Endothelial cell of umbilical vein (primary cell): ENCODE results near the gene PRKCQ. TPM values are rescaled to one million over a fixed set of nuclear protein-coding genes. Genes with fewer than 3 reads are reported as not detected.

Experiments used
- BruUV-seq: library from RNA; stranded (reverse); fragments of 400-500 nt; replicated peaks from 2 replicates; lab custom pipeline; 2021; lab: Mats Ljungman, UMichigan
- CTCF ChIA-PET: fragments of 300-600, 350-600 bp; sonication (Branson Sonifier 250); formaldehyde crosslinking; loops from one replicate; lab custom pipeline; 2021; ENCODE audit warnings: antibody characterized with exemption, inconsistent platforms; lab: Charles Lee
- POLR2A ChIA-PET: fragments of 300-600, 350-600 bp; sonication (Branson Sonifier 250); formaldehyde crosslinking; loops from one replicate; lab custom pipeline; 2021; ENCODE audit warnings: antibody characterized with exemption, inconsistent platforms; lab: Charles Lee
- DNase-seq: peaks from one replicate; pipeline ENCODE4 v3.0.0-alpha.2; 2011; ENCODE audit warnings: low read depth, low spot score
- FAIRE-seq: peaks from 2 replicates; lab custom pipeline; 2011; peaks lifted over from hg19 to GRCh38; lab: Jason Lieb, UNC
- H2AFZ ChIP-seq: 2 replicates; pipeline ENCODE4 v1.6.0; 2012; ENCODE audit warnings: low read depth, low read length, control low read depth, inconsistent platforms
- H3K27ac ChIP-seq: 2 replicates; pipeline ENCODE4 v1.5.1; 2011; ENCODE audit warnings: low read depth, mild to moderate bottlenecking, control low read depth, low read length, moderate library complexity; ENCODE audit not compliant: insufficient read depth
- H3K27me3 ChIP-seq, 2 experiments: 2 replicates each; pipeline versions ENCODE4 v1.6.0 to v1.6.1; 2011; ENCODE audit warnings: low read length in 2 of 2, mixed read lengths in 1 of 2; ENCODE audit not compliant: control insufficient read depth in 2 of 2, insufficient read depth in 2 of 2
- H3K36me3 ChIP-seq, 2 experiments: 2 replicates in 1 of 2; 3 replicates in 1 of 2; pipeline ENCODE4 v1.5.1; 2011; ENCODE audit warnings: low read length in 2 of 2, mild to moderate bottlenecking in 1 of 2, moderate library complexity in 1 of 2; ENCODE audit not compliant: control insufficient read depth in 2 of 2, insufficient read depth in 2 of 2; ENCODE audit errors: extremely low read depth in 1 of 2
- H3K4me1 ChIP-seq: 3 replicates; pipeline ENCODE4 v1.5.1; 2011; ENCODE audit warnings: mild to moderate bottlenecking, low read length; ENCODE audit not compliant: control insufficient read depth, insufficient read depth; ENCODE audit errors: extremely low read depth
- H3K4me2 ChIP-seq: 2 replicates; pipeline ENCODE4 v1.6.1; 2011; ENCODE audit warnings: low read length, control low read depth, mixed read lengths; ENCODE audit not compliant: insufficient read depth
- H3K4me3 ChIP-seq, 3 experiments: fragments of 200-600 bp in 1 of 3; sonication (generic), shearing (Covaris generic) in 1 of 3; replicated peaks in 1 of 3; 2 replicates each; pipeline ENCODE4 v1.5.1; 2011 to 2016; ENCODE audit warnings: control low read depth in 3 of 3, low read length in 3 of 3, mild to moderate bottlenecking in 2 of 3, inconsistent platforms in 1 of 3, low read depth in 1 of 3, moderate library complexity in 1 of 3; ENCODE audit not compliant: insufficient read depth in 1 of 3
- H3K79me2 ChIP-seq: 2 replicates; pipeline ENCODE4 v1.6.0; 2012; ENCODE audit warnings: low read length, inconsistent platforms; ENCODE audit not compliant: control insufficient read depth, insufficient read depth
- H3K9ac ChIP-seq: replicated peaks from 2 replicates; pipeline ENCODE3; 2011; ENCODE audit warnings: low read length, control low read depth; ENCODE audit not compliant: insufficient read depth; ENCODE audit errors: extremely low read depth
- H3K9me1 ChIP-seq: replicated peaks from 3 replicates; pipeline ENCODE4 v1.6.0; 2011; ENCODE audit warnings: mild to moderate bottlenecking, low read length; ENCODE audit not compliant: control insufficient read depth, insufficient read depth; ENCODE audit errors: extremely low read depth
- H3K9me3 ChIP-seq: replicated peaks from 2 replicates; pipeline ENCODE4 v1.5.1; 2012; ENCODE audit warnings: low read length, inconsistent platforms; ENCODE audit not compliant: control insufficient read depth, insufficient read depth
- H4K20me1 ChIP-seq: replicated peaks from 2 replicates; pipeline ENCODE3; 2011; ENCODE audit warnings: mild to moderate bottlenecking, low read length; ENCODE audit not compliant: control insufficient read depth, insufficient read depth; ENCODE audit errors: extremely low read depth
- CTCF ChIP-seq, 2 donors: IDR thresholded peaks; 1 replicate in 1 of 2; 2 replicates in 1 of 2; pipeline ENCODE4 v1.5.1; 2011; ENCODE audit warnings: low read length in 2 of 2, mild to moderate bottlenecking in 2 of 2, moderate library complexity in 2 of 2, control low read depth in 1 of 2, inconsistent platforms in 1 of 2, low read depth in 1 of 2; ENCODE audit not compliant: insufficient read depth in 1 of 2; ENCODE audit errors: extremely low read depth in 1 of 2
- JUN ChIP-seq: IDR thresholded peaks from 2 replicates; pipeline ENCODE4 v1.6.1; 2011; ENCODE audit warnings: borderline replicate concordance, low read depth; ENCODE audit not compliant: insufficient read length, insufficient read depth
- MAX ChIP-seq: IDR thresholded peaks from 2 replicates; pipeline ENCODE4 v1.6.1; 2011; ENCODE audit not compliant: insufficient read depth, insufficient read length
- MYC ChIP-seq: IDR thresholded peaks from one replicate; pipeline ENCODE4 v1.6.1; 2011; ENCODE audit warnings: mild to moderate bottlenecking, low read depth, low read length
- POLR2A ChIP-seq: IDR thresholded peaks from 2 replicates; pipeline ENCODE4 v1.6.1; 2012; ENCODE audit warnings: low read depth, mild to moderate bottlenecking, control low read depth, low read length
- POLR2AphosphoS5 ChIP-seq: IDR thresholded peaks from 2 replicates; pipeline ENCODE4 v1.6.1; 2012; ENCODE audit warnings: low read depth, mild to moderate bottlenecking, control low read depth, low read length, moderate library complexity; ENCODE audit not compliant: insufficient read depth
- dilution Hi-C: fragments of 300-500 bp; cut with MboI; formaldehyde crosslinking; loops from one replicate; pipeline ENCODE4 v1.15.0; 2019; ENCODE audit warnings: low sequenced_read_pairs; ENCODE audit not compliant: extremely low pct_ligation_motif_present
- intact Hi-C: fragments of 100-400 bp; cut with micrococcal nuclease; formaldehyde crosslinking; loops from one replicate; pipeline ENCODE4 v1.10.0; 2022
- polyA plus RNA-seq, 4 experiments: library from polyadenylated mRNA; depleted of rRNA in 3 of 4; stranded (reverse) in 3 of 4; unstranded in 1 of 4; fragments of >200 nt; gene quantifications; 2 replicates each; pipeline versions ENCODE4 v1.2.1 to v1.2.3, GENCODE V29; 2011 to 2012; ENCODE audit warnings: missing spikeins in 1 of 4
- total RNA-seq: library from RNA; stranded (reverse); gene quantifications from 2 replicates; pipeline ENCODE4 v1.2.3, GENCODE V29; 2021

Gene PRKCQ
- total and polyA plus RNA-seq, 2 donors (not counting 3 experiments of a cell fraction or from before 2014, with no cell fraction given), result 0.32 to 0.55 TPM

GRCh38 chr10:6410830-6411229, 169.2 kb downstream of the PRKCQ start:
- H3K9me1 ChIP-seq, result no peaks in the 10 kb centered on the region
- H3K4me3 ChIP-seq, result no peak overlapping the region
- H3K27ac ChIP-seq, result no peak overlapping the region
- no peak overlapping the region for H3K4me2 ChIP-seq
- no TSS peak for BruUV-seq
- H3K9me3 ChIP-seq, result no peaks in the 10 kb centered on the region
- CTCF ChIA-PET, result interaction anchor here (0.7 to 3.7 kb wide), 3 partner anchors 9 to 555 kb away, joined by 3 to 43 read pairs (median 9); no protein-coding TSS in a partner anchor
- peaks cover 0 to 8% of the 10 kb centered on the region in 2 experiments for H3K27me3 ChIP-seq
- DNase-seq (no peak), FAIRE-seq (no peak)
- no peaks in the 10 kb centered on the region for H3K36me3 ChIP-seq
- POLR2A ChIA-PET, result interaction anchor here (1.2 kb wide), 1 partner anchor 208 kb away, joined by 3 read pairs; the partner anchor contains the start of gene PFKFB3
- TF ChIP-seq JUN (no peak), CTCF (IDR thresholded peaks at IDR 0.05; ENCODE audit: extremely low read depth in 1 of 2, insufficient read depth in 1 of 2, low read depth in 1 of 2, low read length in 2 of 2) (no peak), MAX (no peak), POLR2A (no peak), POLR2AphosphoS5 (no peak), MYC (no peak)
- dilution Hi-C loops, result no loop called here
- H3K79me2 ChIP-seq, result no peaks in the 10 kb centered on the region
- intact Hi-C loops, result loop anchor here (10.0 kb wide), 1 partner anchor 1274 kb away; no protein-coding TSS in a partner anchor
- H3K4me1 ChIP-seq, result peaks cover 4% of the 10 kb centered on the region
- no peaks in the 10 kb centered on the region for H4K20me1 ChIP-seq
- no peak overlapping the region for H3K9ac ChIP-seq
- no peak overlapping the region for H2AFZ ChIP-seq
